GM12878 (cell line): ENCODE measurements around the gene PLAGL2. TPM values are rescaled to one million over a fixed set of nuclear protein-coding genes. Genes with fewer than 3 reads are reported as not detected.

Source experiments
- ATAC-seq: fragments of 200-7000 bp; cut with Tn5 transposase; 3 replicates; pipeline ENCODE4 v1.9.1; 2020; ENCODE audit warnings: mild to moderate bottlenecking, moderate library complexity
- BruUV-seq: library from RNA; stranded (reverse); fragments of 400-500 nt; replicated peaks from 2 replicates; lab custom pipeline; 2021; lab: Mats Ljungman, UMichigan
- CTCF ChIA-PET: fragments of 300-600 bp; sonication (Branson Sonifier 250); formaldehyde crosslinking; extraction: SDS; loops from one replicate; lab custom pipeline; 2021; ENCODE audit warnings: inconsistent platforms; lab: Yijun Ruan, JAX
- POLR2A ChIA-PET: fragments of 350-600 bp; formaldehyde crosslinking; extraction: SDS; loops from one replicate; lab custom pipeline; 2021; ENCODE audit warnings: inconsistent platforms; lab: Charles Lee
- RAD21 ChIA-PET: fragments of 300-600 bp; sonication (Branson Sonifier 250); formaldehyde crosslinking; loops from one replicate; lab custom pipeline; 2023; ENCODE audit warnings: antibody characterized with exemption; ENCODE audit not compliant: unreplicated experiment; lab: Charles Lee
- SMC1A ChIA-PET: fragments of 300-600 bp; sonication (Branson Sonifier 250); formaldehyde crosslinking; loops from one replicate; lab custom pipeline; 2023; ENCODE audit not compliant: unreplicated experiment, uncharacterized antibody; lab: Charles Lee
- DNase-seq: peaks from one replicate; pipeline ENCODE4 v3.0.0-alpha.2; 2011; ENCODE audit warnings: low read depth, low spot score
- FAIRE-seq: peaks from 3 replicates; lab custom pipeline; 2011; peaks lifted over from hg19 to GRCh38; lab: Jason Lieb, UNC
- H2AFZ ChIP-seq: 2 replicates; pipeline ENCODE4 v1.6.0; 2011; ENCODE audit warnings: low read depth, low read length, control low read depth; ENCODE audit not compliant: control insufficient read depth
- H3K27ac ChIP-seq: 2 replicates; pipeline ENCODE4 v1.5.1; 2011; ENCODE audit warnings: control low read depth; ENCODE audit not compliant: control insufficient read depth, insufficient read depth
- H3K27me3 ChIP-seq, 2 experiments: replicated peaks in 1 of 2; 2 replicates each; pipeline versions ENCODE4 v1.6.0 to v1.6.1; 2011; ENCODE audit warnings: low read length in 1 of 2; ENCODE audit not compliant: control insufficient read depth in 2 of 2, insufficient read depth in 2 of 2
- H3K36me3 ChIP-seq, 2 experiments: 2 replicates each; pipeline ENCODE4 v1.5.1; 2011; ENCODE audit warnings: low read length in 1 of 2; ENCODE audit not compliant: control insufficient read depth in 2 of 2, insufficient read depth in 2 of 2
- H3K4me1 ChIP-seq: 2 replicates; pipeline ENCODE4 v1.6.1; 2011; ENCODE audit warnings: mild to moderate bottlenecking, low read length, moderate library complexity, mixed read lengths; ENCODE audit not compliant: control insufficient read depth, insufficient read depth
- H3K4me2 ChIP-seq: 2 replicates; pipeline ENCODE4 v1.6.0; 2011; ENCODE audit warnings: control low read depth; ENCODE audit not compliant: control insufficient read depth, insufficient read depth
- H3K4me3 ChIP-seq: fragments of 200-600 bp; sonication (generic); 2 replicates; pipeline ENCODE4 v1.5.1; 2016
- H3K79me2 ChIP-seq: 2 replicates; pipeline ENCODE4 v1.6.0; 2011; ENCODE audit warnings: low read length; ENCODE audit not compliant: control insufficient read depth, insufficient read depth
- H3K9ac ChIP-seq: 2 replicates; pipeline ENCODE4 v1.8.0; 2011; ENCODE audit warnings: low read length, control low read depth, mixed read lengths; ENCODE audit not compliant: control insufficient read depth, insufficient read depth
- H3K9me3 ChIP-seq: replicated peaks from 3 replicates; pipeline ENCODE4 v1.5.1; 2011; ENCODE audit warnings: mild to moderate bottlenecking, low read length; ENCODE audit not compliant: control insufficient read depth, insufficient read depth
- H4K20me1 ChIP-seq: 2 replicates; pipeline ENCODE4 v1.6.0; 2011; ENCODE audit not compliant: control insufficient read depth, insufficient read depth
- ATF2 ChIP-seq: IDR thresholded peaks from 2 replicates; pipeline ENCODE4 v1.6.1; 2012; ENCODE audit warnings: low read length, inconsistent platforms
- EZH2 ChIP-seq: IDR thresholded peaks from 2 replicates; pipeline ENCODE4 v1.6.1; 2012; ENCODE audit warnings: low read depth, mild to moderate bottlenecking, control low read depth, inconsistent platforms, low read length, borderline replicate concordance; ENCODE audit not compliant: control insufficient read depth
- IRF5 ChIP-seq: fragments of 450-650 bp; IDR thresholded peaks from 2 replicates; pipeline ENCODE4 v1.6.1; 2017; ENCODE audit warnings: borderline replicate concordance
- MYC ChIP-seq: IDR thresholded peaks from 2 replicates; pipeline ENCODE4 v1.6.1; 2011; ENCODE audit warnings: mild to moderate bottlenecking, low read length, moderate library complexity, inconsistent platforms; ENCODE audit not compliant: insufficient read depth, insufficient replicate concordance, insufficient read length, severe bottlenecking
- POLR2A ChIP-seq: IDR thresholded peaks from 2 replicates; pipeline ENCODE4 v1.6.1; 2011; ENCODE audit warnings: low read depth, mild to moderate bottlenecking, low read length
- RFX5 ChIP-seq: IDR thresholded peaks from 2 replicates; pipeline ENCODE4 v1.6.1; 2011; ENCODE audit warnings: low read depth, low read length, improper control_type of control experiment
- WGBS: methylation state at CpG from one replicate; pipeline ENCODE4 v1.1.6; 2016; ENCODE audit warnings: low lambda C conversion rate; ENCODE audit not compliant: insufficient replicate concordance, insufficient coverage; ENCODE audit errors: missing lambda C conversion rate; 5-methylcytosine and 5-hydroxymethylcytosine counted together
- in situ Hi-C: fragments of 300-500 bp; cut with MboI; formaldehyde crosslinking; loops from 9 replicates; pipeline ENCODE4 v1.14.3; 2018; ENCODE audit warnings: mixed read lengths
- intact Hi-C: fragments of 100-400 bp; cut with micrococcal nuclease; formaldehyde crosslinking; loops from one replicate; pipeline ENCODE4 v1.14.2; 2022; ENCODE audit not compliant: unreplicated experiment
- polyA plus RNA-seq, 11 experiments: library from polyadenylated mRNA; depleted of rRNA in 4 of 11; unstranded in 6 of 11; stranded (reverse) in 5 of 11; fragments of >200 nt; fragmentation: Nextera tagmentation in 4 of 11; fragmentation: Illumina TruSeq in 1 of 11; extraction: Ambion mirVana in 4 of 11; extraction: Trizol in 1 of 11; gene quantifications; 1 replicate in 1 of 11; 2 replicates in 10 of 11; pipeline versions ENCODE4 v1.2.1 to v1.2.3, GENCODE V29; 2011 to 2016; ENCODE audit warnings: inconsistent platforms in 2 of 11, missing spikeins in 2 of 11, low read depth in 1 of 11
- total RNA-seq, 4 experiments: library from RNA; depleted of rRNA in 3 of 4; stranded (reverse); fragments of >200 nt in 3 of 4; fragmentation: Illumina TruSeq in 1 of 4; extraction: Trizol in 1 of 4; gene quantifications; 2 replicates each; pipeline versions ENCODE4 v1.2.1 to v1.2.3, GENCODE V29; 2013 to 2021

PLAGL2 gene
- total and polyA plus RNA-seq, 10 of the 15 experiments (the other 5 are each of a cell fraction or from before 2014, with no cell fraction given) = 4.4 to 32.3 (median 13.3) TPM

- Histone ChIP-seq H2AFZ (no peak overlapping the region), H3K4me2 (no peak overlapping the region), H3K9me3 (no peaks in the 10 kb centered on the region), H3K9ac (no peak overlapping the region), H3K79me2 (no peaks in the 10 kb centered on the region), H4K20me1 (no peaks in the 10 kb centered on the region), H3K27me3 (no peaks in the 10 kb centered on the region), H3K4me3 (no peak overlapping the region), H3K36me3 (peaks cover 12 to 15% of the 10 kb centered on the region in 2 experiments), H3K27ac (no peak overlapping the region), H3K4me1 (no peaks in the 10 kb centered on the region)
- ChIA-PET POLR2A (no interaction called here), CTCF (no interaction called here), SMC1A (no interaction called here), RAD21 (no interaction called here)
- intact Hi-C loops (no loop called here), in situ Hi-C loops (no loop called here)
- WGBS = 90% methylated on average over 8 of the region's 8 CpGs
- FAIRE-seq (no peak), ATAC-seq (no peak), DNase-seq (no peak)
- BruUV-seq = TSS peak; percentile 63
- no peak for TF ChIP-seq ATF2
- TF ChIP-seq EZH2 = no peak
- TF ChIP-seq IRF5 = no peak
- no peak for TF ChIP-seq MYC
- TF ChIP-seq POLR2A = peak; percentile 21; the same call in 1 of the 2 replicates
- TF ChIP-seq RFX5 = no peak
These were observed 41.6 kb downstream of the PLAGL2 start for GRCh38 chr20:32165836-32166545.
